ENCODE data around the gene SESN3.

SESN3 gene

GRCh38 chr11:95193541-95193940, 37.5 kb downstream of the SESN3 start:
- no peak for TF ChIP-seq EZH2phosphoT487 (IDR thresholded peaks at IDR 0.05; ENCODE audit: borderline replicate concordance, low read length)
- TF ChIP-seq, protein P1, sequence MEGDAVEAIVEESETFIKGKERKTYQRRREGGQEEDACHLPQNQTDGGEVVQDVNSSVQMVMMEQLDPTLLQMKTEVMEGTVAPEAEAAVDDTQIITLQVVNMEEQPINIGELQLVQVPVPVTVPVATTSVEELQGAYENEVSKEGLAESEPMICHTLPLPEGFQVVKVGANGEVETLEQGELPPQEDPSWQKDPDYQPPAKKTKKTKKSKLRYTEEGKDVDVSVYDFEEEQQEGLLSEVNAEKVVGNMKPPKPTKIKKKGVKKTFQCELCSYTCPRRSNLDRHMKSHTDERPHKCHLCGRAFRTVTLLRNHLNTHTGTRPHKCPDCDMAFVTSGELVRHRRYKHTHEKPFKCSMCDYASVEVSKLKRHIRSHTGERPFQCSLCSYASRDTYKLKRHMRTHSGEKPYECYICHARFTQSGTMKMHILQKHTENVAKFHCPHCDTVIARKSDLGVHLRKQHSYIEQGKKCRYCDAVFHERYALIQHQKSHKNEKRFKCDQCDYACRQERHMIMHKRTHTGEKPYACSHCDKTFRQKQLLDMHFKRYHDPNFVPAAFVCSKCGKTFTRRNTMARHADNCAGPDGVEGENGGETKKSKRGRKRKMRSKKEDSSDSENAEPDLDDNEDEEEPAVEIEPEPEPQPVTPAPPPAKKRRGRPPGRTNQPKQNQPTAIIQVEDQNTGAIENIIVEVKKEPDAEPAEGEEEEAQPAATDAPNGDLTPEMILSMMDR (IDR thresholded peaks at IDR 0.05; ENCODE audit: low read depth, low read length, poor library complexity, severe bottlenecking): no peak
- no peak overlapping the region for H3K27ac ChIP-seq (ENCODE audit: low read depth, low read length)
- no peaks in the 10 kb centered on the region for H3K4me1 ChIP-seq (ENCODE audit: control insufficient read depth, low read length)
- no peaks in the 10 kb centered on the region for H3F3A ChIP-seq (ENCODE audit: control insufficient read depth, insufficient read depth)
- H3K4me3 ChIP-seq (ENCODE audit: low read length): no peak overlapping the region
- peaks cover 36% of the 10 kb centered on the region for H3K36me3 ChIP-seq (ENCODE audit: control insufficient read depth, low read length)
- no peaks in the 10 kb centered on the region for H3K79me2 ChIP-seq (ENCODE audit: control insufficient read depth, low read length)
- H3K27me3 ChIP-seq (ENCODE audit: control insufficient read depth, low read length): no peaks in the 10 kb centered on the region
- no peaks in the 10 kb centered on the region for H4K20me1 ChIP-seq (ENCODE audit: control insufficient read depth, insufficient read depth, low read depth, low read length)
- no peaks in the 10 kb centered on the region for H3K9me2 ChIP-seq (replicated peaks; ENCODE audit: control insufficient read depth, low read length)
- no peak overlapping the region for H3K4me2 ChIP-seq (ENCODE audit: low read length)
- no peaks in the 10 kb centered on the region for H3K9me3 ChIP-seq (ENCODE audit: control insufficient read depth, insufficient read depth, low read length)

DNA sequence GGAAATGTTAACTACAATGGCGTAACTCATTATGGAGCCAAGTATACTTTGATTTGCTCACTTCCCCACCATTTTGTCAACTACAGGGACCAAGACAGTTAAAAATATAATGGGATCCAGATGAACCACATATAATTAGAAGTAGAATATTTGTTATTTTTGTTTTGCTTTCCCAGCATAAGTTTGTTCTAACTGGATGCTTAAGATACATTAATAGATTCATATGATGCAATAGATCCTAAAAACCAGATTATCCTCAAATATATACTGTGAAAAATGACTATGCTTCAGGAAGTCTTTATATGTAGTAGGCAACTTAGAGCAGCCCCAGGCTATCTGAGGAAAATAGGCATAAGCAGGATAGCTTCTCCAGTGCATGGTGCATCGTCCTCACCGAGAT, 38.3 kb downstream of the SESN3 start:
- H3K27ac ChIP-seq (ENCODE audit: low read depth, low read length): no peak overlapping the region

DNA sequence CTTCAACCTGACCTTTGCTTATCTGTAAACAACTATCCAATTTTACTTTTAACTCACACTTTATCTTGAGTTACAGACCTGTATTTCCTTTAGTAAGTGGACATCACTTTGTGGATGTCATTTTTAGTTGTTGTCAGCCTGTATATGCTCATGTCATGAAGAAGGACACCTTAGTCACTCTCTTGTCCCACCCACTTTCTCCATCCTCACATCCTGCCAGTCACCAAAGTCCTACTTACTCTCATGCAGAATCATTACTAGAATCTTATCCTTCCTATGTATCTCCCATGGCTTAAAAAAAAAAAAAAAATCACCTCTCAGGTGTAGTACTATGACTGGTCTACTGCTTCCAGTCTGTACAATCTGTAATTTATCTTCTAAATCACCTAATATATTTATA, 43.3 kb downstream of the SESN3 start:
- Histone ChIP-seq H3K4me1 (ENCODE audit: control insufficient read depth, low read length) (no peaks in the 10 kb centered on the region), H4K20me1 (ENCODE audit: control insufficient read depth, insufficient read depth, low read depth, low read length) (no peaks in the 10 kb centered on the region), H3F3A (ENCODE audit: control insufficient read depth, insufficient read depth) (0 out of 2 replicates have a peak, but pooled peaks cover 2% of the 10 kb centered on the region), H3K27me3 (ENCODE audit: control insufficient read depth, low read length) (no peaks in the 10 kb centered on the region), H3K4me3 (ENCODE audit: low read length) (no peak overlapping the region), H3K27ac (ENCODE audit: low read depth, low read length) (no peak overlapping the region), H3K4me2 (ENCODE audit: low read length) (no peak overlapping the region), H3K79me2 (ENCODE audit: control insufficient read depth, low read length) (no peaks in the 10 kb centered on the region), H3K36me3 (ENCODE audit: control insufficient read depth, low read length) (peaks cover 61% of the 10 kb centered on the region), H3K9me3 (ENCODE audit: control insufficient read depth, insufficient read depth, low read length) (no peaks in the 10 kb centered on the region), H3K9me2 (replicated peaks; ENCODE audit: control insufficient read depth, low read length) (no peaks in the 10 kb centered on the region)
- TF ChIP-seq, protein P1 (IDR thresholded peaks at IDR 0.05; ENCODE audit: low read depth, low read length, poor library complexity, severe bottlenecking): no peak
- TF ChIP-seq EZH2phosphoT487 (IDR thresholded peaks at IDR 0.05; ENCODE audit: borderline replicate concordance, low read length): no peak

More for the DNA sequence above, 38.3 kb downstream of the SESN3 start:
- Histone ChIP-seq H3F3A (ENCODE audit: control insufficient read depth, insufficient read depth) (no peaks in the 10 kb centered on the region), H3K79me2 (ENCODE audit: control insufficient read depth, low read length) (no peaks in the 10 kb centered on the region), H3K9me3 (ENCODE audit: control insufficient read depth, insufficient read depth, low read length) (no peaks in the 10 kb centered on the region), H3K4me1 (ENCODE audit: control insufficient read depth, low read length) (no peaks in the 10 kb centered on the region), H3K27me3 (ENCODE audit: control insufficient read depth, low read length) (no peaks in the 10 kb centered on the region), H4K20me1 (ENCODE audit: control insufficient read depth, insufficient read depth, low read depth, low read length) (no peaks in the 10 kb centered on the region), H3K9me2 (replicated peaks; ENCODE audit: control insufficient read depth, low read length) (no peaks in the 10 kb centered on the region), H3K4me2 (ENCODE audit: low read length) (no peak overlapping the region), H3K4me3 (ENCODE audit: low read length) (no peak overlapping the region), H3K36me3 (ENCODE audit: control insufficient read depth, low read length) (peaks cover 39% of the 10 kb centered on the region)
- TF ChIP-seq EZH2phosphoT487 (IDR thresholded peaks at IDR 0.05; ENCODE audit: borderline replicate concordance, low read length): no peak
- TF ChIP-seq, protein P1 (IDR thresholded peaks at IDR 0.05; ENCODE audit: low read depth, low read length, poor library complexity, severe bottlenecking): no peak

Data from DOHH2 (cell line).